Naive thymus-derived CD4-positive, alpha-beta T cell (primary cell): ENCODE results near the gene SCAF4. TPM values are rescaled to one million over a fixed set of nuclear protein-coding genes. Genes with fewer than 3 reads are reported as not detected.
A peak's percentile ranks its signal among the peaks of the same experiment; 100 is the strongest.

Experiments
- ATAC-seq: fragments of 150-1000 bp; cut with Tn5 transposase; 2 replicates; pipeline ENCODE4 v1.10.0; 2021; ENCODE audit warnings: mild to moderate bottlenecking, moderate library complexity
- CTCF ChIA-PET: fragments of 350-600 bp; sonication (Branson Sonifier 250); formaldehyde crosslinking; loops from one replicate; lab custom pipeline; 2021; ENCODE audit warnings: antibody characterized with exemption; lab: Charles Lee
- POLR2A ChIA-PET: fragments of 350-600 bp; sonication (Branson Sonifier 250); formaldehyde crosslinking; loops from one replicate; lab custom pipeline; 2021; ENCODE audit warnings: antibody characterized with exemption, inconsistent platforms; lab: Charles Lee
- DNase-seq, 9 donors: peaks; one replicate each; pipeline versions ENCODE4 v3.0.0 to v3.0.0-alpha.2; 2020 to 2022; ENCODE audit warnings: mixed read lengths in 1 of 9
- H3K27ac ChIP-seq: one replicate; pipeline ENCODE4 v1.7.0; 2013; ENCODE audit warnings: mild to moderate bottlenecking, low read depth, low read length, moderate library complexity
- H3K27me3 ChIP-seq, 2 donors: one replicate each; pipeline ENCODE4 v1.7.0; 2013; ENCODE audit warnings: low read length in 2 of 2, mild to moderate bottlenecking in 2 of 2, moderate library complexity in 2 of 2; ENCODE audit not compliant: control insufficient read depth in 2 of 2, insufficient read depth in 2 of 2
- H3K36me3 ChIP-seq, 3 experiments: 1 replicate in 2 of 3; 2 replicates in 1 of 3; pipeline ENCODE4 v1.7.0; 2013; ENCODE audit warnings: low read length in 3 of 3, mild to moderate bottlenecking in 3 of 3, moderate library complexity in 1 of 3; ENCODE audit not compliant: insufficient read depth in 3 of 3, control insufficient read depth in 2 of 3
- H3K4me1 ChIP-seq, 2 donors: one replicate each; pipeline ENCODE4 v1.7.0; 2013; ENCODE audit warnings: low read length in 2 of 2, mild to moderate bottlenecking in 2 of 2, moderate library complexity in 1 of 2; ENCODE audit not compliant: control insufficient read depth in 2 of 2, insufficient read depth in 2 of 2
- H3K4me3 ChIP-seq: 2 replicates; pipeline ENCODE4 v1.7.0; 2013; ENCODE audit warnings: mild to moderate bottlenecking, low read length
- H3K9me3 ChIP-seq, 3 experiments: 1 replicate in 2 of 3; 2 replicates in 1 of 3; pipeline ENCODE4 v1.7.0; 2013; ENCODE audit warnings: low read length in 3 of 3; ENCODE audit not compliant: control insufficient read depth in 2 of 3
- H3K27ac Mint-ChIP-seq, 9 donors: one replicate each; pipeline ENCODE4 v1.8.0; 2020 to 2022; ENCODE audit warnings: mixed read lengths in 9 of 9, mild to moderate bottlenecking in 8 of 9, moderate library complexity in 5 of 9, inconsistent platforms in 2 of 9
- H3K27me3 Mint-ChIP-seq, 5 donors: one replicate each; pipeline ENCODE4 v1.8.0; 2021 to 2022; ENCODE audit warnings: mixed read lengths in 5 of 5, mild to moderate bottlenecking in 1 of 5
- H3K36me3 Mint-ChIP-seq, 5 donors: one replicate each; pipeline ENCODE4 v1.8.0; 2020 to 2022; ENCODE audit warnings: mixed read lengths in 5 of 5, mild to moderate bottlenecking in 3 of 5, inconsistent platforms in 1 of 5
- H3K4me1 Mint-ChIP-seq, 7 donors: one replicate each; pipeline ENCODE4 v1.8.0; 2020 to 2022; ENCODE audit warnings: mixed read lengths in 7 of 7, mild to moderate bottlenecking in 3 of 7, inconsistent platforms in 1 of 7
- H3K4me3 Mint-ChIP-seq, 10 donors: one replicate each; pipeline ENCODE4 v1.8.0; 2020 to 2022; ENCODE audit warnings: mild to moderate bottlenecking in 10 of 10, mixed read lengths in 10 of 10, moderate library complexity in 6 of 10, inconsistent platforms in 2 of 10
- H3K9me3 Mint-ChIP-seq, 11 donors: one replicate each; pipeline ENCODE4 v1.8.0; 2020 to 2022; ENCODE audit warnings: mixed read lengths in 11 of 11, mild to moderate bottlenecking in 4 of 11, inconsistent platforms in 1 of 11, moderate library complexity in 1 of 11
- intact Hi-C, 2 donors: fragments of 100-400 bp; cut with micrococcal nuclease; formaldehyde crosslinking; loops; one replicate each; pipeline ENCODE4 v1.15.1; 2023
- polyA plus RNA-seq, 2 donors: library from polyadenylated mRNA; unstranded; fragments of 300-500 nt; fragmentation: Illumina TruSeq; gene quantifications; one replicate each; pipeline ENCODE4 v1.2.3, GENCODE V29; 2021
- total RNA-seq, 6 experiments: library from RNA in 5 of 6; stranded (reverse) in 5 of 6; gene quantifications; 1 replicate in 5 of 6; 2 replicates in 1 of 6; pipeline ENCODE4 v1.2.3 and lab custom pipeline; 2021 to 2026

Gene SCAF4
- total and polyA plus RNA-seq, 7 experiments from 2014 or later: 20.4 to 69.7 (median 58.9) TPM

DNA sequence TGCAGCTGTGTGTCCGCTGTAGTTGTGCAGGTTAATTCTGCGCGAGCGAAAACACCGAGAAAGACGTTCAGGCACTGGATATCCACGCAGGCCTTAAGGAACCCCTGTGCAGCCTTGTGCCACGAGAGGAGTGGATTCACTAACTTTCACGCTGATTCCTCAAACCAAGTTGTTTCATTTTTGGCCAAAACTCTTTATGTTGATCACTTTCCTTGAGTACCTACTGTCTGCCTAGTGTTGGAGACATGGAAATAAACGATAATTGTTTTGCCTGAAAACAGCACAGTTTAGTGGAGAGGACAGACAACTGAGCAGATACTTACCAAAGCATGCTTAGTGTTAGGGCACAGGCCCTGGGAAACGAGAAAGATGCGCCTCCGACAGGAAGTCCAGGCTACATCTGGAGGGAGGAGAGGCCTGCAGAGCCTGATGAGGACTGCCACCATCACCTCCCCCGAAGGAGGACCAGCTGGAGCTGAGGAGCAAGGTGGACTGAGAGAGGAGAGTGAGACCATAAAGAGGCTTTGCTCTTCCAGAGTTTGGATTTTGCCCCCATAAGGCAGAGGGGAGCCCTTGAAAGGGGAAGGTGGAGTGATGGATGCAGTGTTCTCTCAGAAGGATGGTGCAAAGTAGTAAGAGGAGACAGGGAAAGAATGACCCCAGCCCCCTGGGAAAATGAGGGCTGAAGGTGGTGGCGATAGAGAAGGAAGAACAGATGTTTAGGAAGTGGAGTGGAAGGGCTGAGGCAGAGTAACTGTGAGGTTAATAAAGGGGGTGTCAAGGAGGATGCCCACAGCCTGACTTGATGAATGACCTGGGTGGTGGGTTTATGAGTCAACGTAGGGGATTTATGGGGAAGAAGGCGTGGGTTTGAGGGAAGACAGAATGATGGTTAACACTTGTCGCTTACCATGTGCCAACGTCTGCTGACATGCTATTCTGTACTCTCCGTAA is 956 bp upstream of the SCAF4 start:
- Histone ChIP-seq H3K4me3 (peak overlapping the region; percentile 80), H3K9me3 (no peaks in the 10 kb centered on the region), H3K27ac (peak overlapping the region; percentile 95), H3K27me3 (no peaks in the 10 kb centered on the region), H3K4me1 (peaks cover 24 to 38% of the 10 kb centered on the region in 2 donors), H3K36me3 (peaks cover 0 to 4% (median 0%) of the 10 kb centered on the region in 3 experiments)
- H3K27ac Mint-ChIP-seq: no peak overlapping the region
- ATAC-seq (no peak), DNase-seq (peak in 2 of 9 donors; percentile 1 to 28)
- intact Hi-C loops: loop anchor here (1.0 to 5.0 kb wide), 13 partner anchors 36 to 1040 kb away; partner anchors contain the start of genes MIS18A (in 2 of the 2), SOD1 (in 2 of the 2), CFAP298 (in 1 of the 2) and SYNJ1 (in 1 of the 2)
- no peaks in the 10 kb centered on the region for H3K9me3 Mint-ChIP-seq
- ChIA-PET POLR2A (interaction anchor here (1.0 to 1.1 kb wide), 3 partner anchors 58 to 1045 kb away, joined by 3 read pairs; no protein-coding TSS in a partner anchor), CTCF (no interaction called here)
- no peak overlapping the region for H3K4me3 Mint-ChIP-seq
- peaks cover 0 to 3% (median 0%) of the 10 kb centered on the region in 5 donors for H3K27me3 Mint-ChIP-seq
- no peaks in the 10 kb centered on the region for H3K36me3 Mint-ChIP-seq
- H3K4me1 Mint-ChIP-seq: peaks cover 10 to 17% (median 16%) of the 10 kb centered on the region in 7 donors

DNA sequence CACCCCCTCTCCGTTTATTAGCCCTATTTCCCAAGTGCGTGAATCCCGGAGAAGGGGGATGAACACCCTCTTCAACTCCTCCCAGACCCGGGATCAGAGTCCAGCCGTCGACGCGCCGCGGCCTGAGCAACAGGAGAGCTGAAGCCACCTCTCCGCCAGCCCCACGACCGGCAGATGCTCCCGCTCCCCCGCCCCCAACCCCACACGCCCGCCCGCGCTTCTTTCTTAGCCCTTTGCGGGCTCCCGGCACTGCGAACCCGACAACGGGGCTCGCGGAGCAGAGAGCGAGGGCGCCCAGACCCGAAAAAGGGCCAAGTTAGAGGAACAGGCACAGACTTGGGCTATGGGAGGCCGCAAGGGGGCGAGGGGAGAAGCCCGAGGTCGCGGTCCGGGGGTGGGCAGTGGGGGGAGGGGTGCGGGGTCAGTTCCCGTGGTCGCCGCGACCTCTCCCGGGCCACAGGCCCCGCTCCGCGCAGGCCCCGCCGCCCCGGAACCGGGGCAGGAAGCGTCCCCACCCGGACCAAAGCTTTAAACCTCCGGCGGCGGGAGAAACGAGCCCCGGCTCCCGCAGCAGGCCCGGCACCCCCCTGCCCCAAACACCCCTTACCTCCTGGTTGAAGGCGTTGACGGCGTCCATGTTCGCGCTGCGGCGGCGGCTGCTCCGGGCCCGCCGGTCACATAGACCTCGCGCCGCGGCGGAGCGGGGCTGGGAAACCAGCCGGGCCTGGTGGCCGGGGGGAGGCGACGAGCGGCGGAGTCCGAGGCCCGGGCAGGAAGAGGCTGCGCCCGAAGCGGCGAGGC is 662 bp downstream of the SCAF4 start:
- intact Hi-C loops: loop anchor here (2.0 to 5.0 kb wide), 9 partner anchors 16 to 996 kb away; partner anchors contain the start of genes CFAP298 (in 1 of the 2), SYNJ1 (in 1 of the 2) and URB1 (in 1 of the 2)
- no peaks in the 10 kb centered on the region for H3K9me3 ChIP-seq
- Mint-ChIP-seq H3K27ac (peak overlapping the region; percentile 32 to 96 (median 83)), H3K4me3 (peak overlapping the region in 6 of 10 donors; percentile 61 to 94 (median 90)), H3K9me3 (no peaks in the 10 kb centered on the region), H3K36me3 (no peaks in the 10 kb centered on the region), H3K4me1 (peaks cover 7 to 18% (median 16%) of the 10 kb centered on the region in 7 donors), H3K27me3 (no peaks in the 10 kb centered on the region)
- H3K4me1 ChIP-seq: peaks cover 26 to 39% of the 10 kb centered on the region in 2 donors
- ATAC-seq: peak; percentile 37
- H3K27me3 ChIP-seq: no peaks in the 10 kb centered on the region
- H3K4me3 ChIP-seq: peak overlapping the region; percentile 57
- ChIA-PET CTCF (interaction anchor here (1.2 kb wide), 1 partner anchor 31 kb away, joined by 3 read pairs; no protein-coding TSS in a partner anchor), POLR2A (interaction anchor here (0.6 to 1.0 kb wide), 4 partner anchors 9 to 76 kb away, joined by 3 to 5 read pairs (median 3); no protein-coding TSS in a partner anchor)
- peak overlapping the region; percentile 95 for H3K27ac ChIP-seq
- H3K36me3 ChIP-seq: peaks cover 0 to 4% (median 0%) of the 10 kb centered on the region in 3 experiments
- DNase-seq: peak in 8 of 9 donors; percentile 51 to 68 (median 58)

DNA sequence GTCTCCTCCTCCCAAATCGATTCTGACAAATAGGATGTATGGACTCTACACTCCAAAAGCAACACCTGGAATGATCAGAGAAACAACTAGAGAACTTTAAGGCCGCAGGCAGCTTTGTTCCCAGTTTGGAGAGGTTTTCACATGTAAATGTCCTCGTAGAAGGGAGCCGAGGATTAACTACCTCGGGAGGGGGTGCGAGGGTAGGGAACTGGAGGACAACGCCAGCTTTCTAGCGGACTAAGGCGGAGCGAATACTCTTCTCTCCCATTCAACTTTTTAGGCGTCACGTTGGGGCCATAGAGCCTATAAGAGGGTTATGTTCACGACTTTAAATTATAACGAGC is 1.2 kb downstream of the SCAF4 start:
- H3K9me3 Mint-ChIP-seq: no peaks in the 10 kb centered on the region
- Histone ChIP-seq H3K4me3 (peak overlapping the region; percentile 57), H3K27ac (peak overlapping the region; percentile 95), H3K4me1 (peaks cover 27 to 39% of the 10 kb centered on the region in 2 donors), H3K36me3 (peaks cover 0 to 4% (median 0%) of the 10 kb centered on the region in 3 experiments), H3K9me3 (no peaks in the 10 kb centered on the region), H3K27me3 (no peaks in the 10 kb centered on the region)
- H3K4me3 Mint-ChIP-seq: peak overlapping the region in 4 of 10 donors; percentile 89 to 94 (median 91)
- H3K36me3 Mint-ChIP-seq: no peaks in the 10 kb centered on the region
- H3K27ac Mint-ChIP-seq: peak overlapping the region; percentile 32 to 96 (median 83)
- intact Hi-C loops: loop anchor here (2.0 to 5.0 kb wide), 9 partner anchors 16 to 997 kb away; partner anchors contain the start of genes CFAP298 (in 1 of the 2), SYNJ1 (in 1 of the 2) and URB1 (in 1 of the 2)
- no peaks in the 10 kb centered on the region for H3K27me3 Mint-ChIP-seq
- CTCF ChIA-PET: interaction anchor here (1.2 kb wide), 1 partner anchor 31 kb away, joined by 3 read pairs; no protein-coding TSS in a partner anchor
- DNase-seq (peak in 2 of 9 donors; percentile 5 to 6), ATAC-seq (no peak)
- POLR2A ChIA-PET: interaction anchor here (0.7 to 0.8 kb wide), 2 partner anchors 69 to 76 kb away, joined by 3 read pairs; no protein-coding TSS in a partner anchor
- peaks cover 6 to 18% (median 13%) of the 10 kb centered on the region in 7 donors for H3K4me1 Mint-ChIP-seq

DNA sequence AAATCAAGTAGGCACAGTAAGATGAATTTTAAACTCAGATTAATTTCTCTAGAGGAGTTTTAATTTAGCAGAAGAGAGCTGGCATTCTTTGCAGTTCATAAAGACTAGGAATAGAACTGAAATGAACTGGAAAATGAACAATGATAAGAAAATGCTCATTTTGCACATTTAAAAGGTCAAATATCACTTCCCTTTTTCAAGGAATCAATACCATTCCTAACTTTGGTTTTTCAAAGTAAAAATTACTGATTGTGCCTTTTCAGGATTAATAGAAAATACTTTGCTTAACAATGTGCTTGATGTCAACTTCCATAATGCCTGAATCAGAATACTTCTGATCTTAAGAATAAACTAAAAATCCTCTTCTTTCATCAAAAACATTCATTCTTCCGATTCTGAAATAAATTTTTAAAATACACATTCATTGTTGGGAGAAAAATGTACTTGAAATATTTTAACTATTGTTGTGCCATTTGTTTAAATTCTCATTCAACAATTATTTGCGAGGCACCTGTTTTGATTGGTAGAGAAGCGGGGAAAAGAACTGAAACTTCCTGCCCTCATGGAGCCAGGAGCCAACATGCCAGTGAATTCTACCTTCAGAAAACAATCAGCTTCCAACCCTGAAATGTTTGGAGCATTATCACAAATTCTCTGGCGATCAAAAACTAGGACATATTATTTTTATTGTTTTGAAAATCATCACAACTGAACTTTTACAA is 2.1 kb downstream of the SCAF4 start:
- Mint-ChIP-seq H3K27me3 (no peaks in the 10 kb centered on the region), H3K9me3 (no peaks in the 10 kb centered on the region), H3K36me3 (no peaks in the 10 kb centered on the region), H3K27ac (peak overlapping the region in 2 of 9 donors; percentile 32 to 90), H3K4me1 (peaks cover 8 to 23% (median 13%) of the 10 kb centered on the region in 7 donors), H3K4me3 (peak overlapping the region in 4 of 10 donors; percentile 67 to 91 (median 90))
- intact Hi-C loops: loop anchor here (1.0 to 5.0 kb wide), 11 partner anchors 8 to 998 kb away; partner anchors contain the start of genes CFAP298 (in 1 of the 2), SYNJ1 (in 1 of the 2) and URB1 (in 1 of the 2)
- H3K4me1 ChIP-seq: peaks cover 35 to 46% of the 10 kb centered on the region in 2 donors
- H3K4me3 ChIP-seq: peak overlapping the region; percentile 57
- no peaks in the 10 kb centered on the region for H3K27me3 ChIP-seq
- no peaks in the 10 kb centered on the region for H3K9me3 ChIP-seq
- ChIA-PET POLR2A (interaction anchor here (0.7 to 1.0 kb wide), 2 partner anchors 69 to 75 kb away, joined by 3 read pairs; no protein-coding TSS in a partner anchor), CTCF (interaction anchor here (1.2 kb wide), 1 partner anchor 30 kb away, joined by 3 read pairs; no protein-coding TSS in a partner anchor)
- peaks cover 0 to 4% (median 0%) of the 10 kb centered on the region in 3 experiments for H3K36me3 ChIP-seq
- ATAC-seq (no peak), DNase-seq (no peak)
- H3K27ac ChIP-seq: peak overlapping the region; percentile 95

DNA sequence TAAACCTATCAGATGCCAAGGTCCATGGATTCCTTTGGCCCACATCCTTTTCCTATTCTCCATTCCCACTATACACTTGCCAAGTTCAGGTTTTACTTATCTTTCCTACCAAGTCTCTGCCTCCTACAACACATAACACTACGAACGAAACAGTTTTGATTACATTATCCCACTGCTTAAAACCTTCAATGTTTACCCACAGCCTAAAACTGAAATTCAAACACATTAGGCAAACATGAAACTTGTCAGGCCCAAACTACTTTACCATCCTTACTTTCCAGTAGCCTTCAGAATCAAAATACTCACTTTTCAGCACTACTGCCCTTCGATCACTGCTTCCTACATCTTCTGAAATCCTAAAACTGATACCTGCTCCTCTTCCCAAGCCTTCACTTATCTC is 3.0 kb downstream of the SCAF4 start:
- POLR2A ChIA-PET: interaction anchor here (1.0 kb wide), 1 partner anchor 69 kb away, joined by 3 read pairs; no protein-coding TSS in a partner anchor
- Mint-ChIP-seq H3K9me3 (no peaks in the 10 kb centered on the region), H3K36me3 (no peaks in the 10 kb centered on the region), H3K4me1 (peaks cover 16 to 31% (median 21%) of the 10 kb centered on the region in 7 donors), H3K4me3 (no peak overlapping the region), H3K27ac (no peak overlapping the region), H3K27me3 (no peaks in the 10 kb centered on the region)
- H3K27me3 ChIP-seq: no peaks in the 10 kb centered on the region
- DNase-seq (no peak), ATAC-seq (no peak)
- H3K27ac ChIP-seq: no peak overlapping the region
- CTCF ChIA-PET: no interaction called here
- intact Hi-C loops: loop anchor here in 1 of 2 donors (1.0 kb wide), 2 partner anchors 8 to 547 kb away; no protein-coding TSS in a partner anchor
- peaks cover 36 to 53% of the 10 kb centered on the region in 2 donors for H3K4me1 ChIP-seq
- H3K36me3 ChIP-seq: peaks cover 0 to 4% (median 0%) of the 10 kb centered on the region in 3 experiments
- H3K4me3 ChIP-seq: no peak overlapping the region
- H3K9me3 ChIP-seq: no peaks in the 10 kb centered on the region
